Measurements from ENCODE around the gene AGBL5.

Gene AGBL5

DNA sequence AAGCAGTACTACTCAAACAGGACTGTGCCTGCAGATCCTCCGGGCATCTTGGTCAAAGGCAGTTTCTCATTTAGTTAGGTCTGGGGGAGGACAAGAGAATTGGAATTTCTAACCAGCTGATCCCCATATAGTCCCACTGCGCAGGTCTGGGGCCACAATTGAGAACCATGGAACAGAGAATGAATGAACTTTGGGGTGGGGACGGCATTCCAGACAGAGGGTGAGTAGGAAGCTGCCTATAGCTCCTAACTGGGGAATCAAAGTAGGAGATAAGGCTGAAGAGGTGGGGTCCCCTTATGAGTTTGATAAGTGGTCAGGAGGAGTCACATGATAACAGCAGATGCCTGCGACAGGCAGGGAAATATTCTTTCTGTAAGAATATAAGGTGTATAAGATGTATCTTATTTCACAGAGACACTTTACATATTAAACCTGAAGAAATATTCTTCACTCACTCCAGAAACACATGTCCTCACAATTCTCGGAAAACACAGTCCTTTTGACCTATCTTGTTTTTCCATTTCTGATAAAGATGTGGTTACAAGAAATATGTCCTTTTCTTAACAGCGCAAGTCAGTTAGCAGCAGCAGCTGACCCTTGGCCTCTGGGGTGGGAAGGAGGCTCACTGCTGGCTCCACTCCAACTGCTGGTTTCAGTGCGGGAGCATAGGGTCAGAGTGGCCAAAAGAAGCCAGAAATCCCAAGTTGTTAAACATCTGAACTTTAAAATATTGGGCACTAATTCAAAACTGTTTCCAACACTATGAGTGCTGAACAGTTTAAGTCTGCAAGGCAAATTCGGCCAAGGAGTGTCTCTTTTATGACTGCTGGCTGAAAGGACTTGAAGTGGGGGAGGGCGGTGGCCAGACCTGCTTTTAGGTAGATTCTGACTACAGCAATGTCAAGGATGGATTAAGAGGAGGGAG, 31.3 kb upstream of the AGBL5 start:
- H3K9me3 ChIP-seq (ENCODE audit: low read depth, low read length), result no peaks in the 10 kb centered on the region
- H3K9ac ChIP-seq (ENCODE audit: insufficient read length), result peak overlapping the region; percentile 25
- no peak for TF ChIP-seq POLR2AphosphoS5 (IDR thresholded peaks at IDR 0.05; ENCODE audit: borderline replicate concordance, low read depth, low read length)
- TF ChIP-seq FOXP2 (optimal IDR thresholded peaks at IDR 0.05; ENCODE audit: control extremely low read depth, extremely low read length, insufficient read depth), result no peak
- TF ChIP-seq EZH2 (IDR thresholded peaks at IDR 0.05), result no peak
- H3K36me3 ChIP-seq (ENCODE audit: insufficient read depth, low read length), result no peaks in the 10 kb centered on the region
- no peak overlapping the region for H3K4me3 ChIP-seq
- no peak overlapping the region for H3K27ac ChIP-seq
- DNase-seq (ENCODE audit: low read depth, low spot score), result no peak

DNA sequence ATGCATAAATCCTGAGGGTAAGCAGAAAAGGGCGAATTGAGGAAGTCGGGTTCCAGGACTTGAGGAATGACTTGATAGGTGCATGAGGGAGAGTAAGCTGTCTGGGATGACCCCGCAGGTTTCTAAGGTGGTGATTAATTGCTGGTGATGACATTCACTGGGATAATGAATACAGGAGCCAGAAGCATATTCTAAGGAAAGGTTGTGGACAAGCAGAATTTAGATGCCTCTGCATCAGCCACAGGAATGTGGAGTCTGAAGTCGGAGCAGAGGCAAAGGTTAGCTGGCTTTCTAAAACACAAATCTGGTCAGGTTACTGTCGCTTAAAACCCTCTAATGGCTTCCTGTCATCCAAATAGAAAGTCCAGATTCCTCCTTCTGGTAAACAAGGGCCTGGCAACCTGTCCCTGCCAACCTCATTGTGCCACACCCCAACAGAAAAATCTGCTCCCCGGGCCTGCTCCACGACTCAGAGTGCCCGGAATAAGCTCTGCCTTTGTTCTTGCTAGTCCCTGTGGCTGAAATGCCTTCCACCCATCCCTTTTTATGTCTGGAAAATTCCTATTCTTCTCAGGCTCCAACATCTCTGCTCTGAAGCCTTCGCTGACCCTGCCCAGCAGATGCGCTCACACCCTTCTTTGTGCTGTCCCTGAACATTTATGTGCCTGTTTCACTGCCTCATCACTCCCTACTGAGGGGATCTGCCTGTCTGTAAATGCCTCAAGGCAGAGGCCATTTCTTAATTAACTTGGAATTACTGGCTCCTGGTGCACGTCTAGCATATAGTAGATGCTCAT, 30.0 kb upstream of the AGBL5 start:
- Histone ChIP-seq H3K4me3 (no peak overlapping the region), H3K9ac (ENCODE audit: insufficient read length) (no peak overlapping the region), H3K36me3 (ENCODE audit: insufficient read depth, low read length) (no peaks in the 10 kb centered on the region), H3K9me3 (ENCODE audit: low read depth, low read length) (no peaks in the 10 kb centered on the region), H3K27ac (no peak overlapping the region)
- DNase-seq (ENCODE audit: low read depth, low spot score), result no peak
- TF ChIP-seq FOXP2 (optimal IDR thresholded peaks at IDR 0.05; ENCODE audit: control extremely low read depth, extremely low read length, insufficient read depth), result no peak
- TF ChIP-seq POLR2AphosphoS5 (IDR thresholded peaks at IDR 0.05; ENCODE audit: borderline replicate concordance, low read depth, low read length), result no peak
- TF ChIP-seq EZH2 (IDR thresholded peaks at IDR 0.05), result no peak

DNA sequence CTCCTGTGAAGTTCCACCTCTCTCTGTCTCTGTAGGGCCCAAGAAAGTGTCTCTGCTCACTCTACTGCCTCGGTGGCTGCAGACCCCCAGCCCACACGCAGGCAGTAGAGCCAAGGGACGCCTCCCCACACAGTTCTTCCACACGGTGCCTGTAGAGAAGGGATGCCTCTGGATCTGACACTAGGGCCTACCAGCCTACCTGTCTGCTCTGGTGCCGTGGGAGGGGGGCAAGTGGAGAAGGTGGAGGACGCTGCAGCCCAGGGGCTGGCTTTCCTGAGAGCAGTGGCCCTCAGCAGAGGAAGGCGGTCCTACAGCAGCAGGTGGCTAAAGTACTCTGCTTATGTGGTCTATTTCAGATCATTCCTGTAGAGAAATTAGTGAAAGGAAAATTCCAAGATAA, 27.7 kb upstream of the AGBL5 start:
- Histone ChIP-seq H3K9ac (ENCODE audit: insufficient read length) (no peak overlapping the region), H3K4me3 (no peak overlapping the region), H3K27ac (no peak overlapping the region), H3K36me3 (ENCODE audit: insufficient read depth, low read length) (no peaks in the 10 kb centered on the region), H3K9me3 (ENCODE audit: low read depth, low read length) (no peaks in the 10 kb centered on the region)
- DNase-seq (ENCODE audit: low read depth, low spot score), result no peak
- TF ChIP-seq EZH2 (IDR thresholded peaks at IDR 0.05) (no peak), FOXP2 (optimal IDR thresholded peaks at IDR 0.05; ENCODE audit: control extremely low read depth, extremely low read length, insufficient read depth) (no peak), POLR2AphosphoS5 (IDR thresholded peaks at IDR 0.05; ENCODE audit: borderline replicate concordance, low read depth, low read length) (no peak)

DNA sequence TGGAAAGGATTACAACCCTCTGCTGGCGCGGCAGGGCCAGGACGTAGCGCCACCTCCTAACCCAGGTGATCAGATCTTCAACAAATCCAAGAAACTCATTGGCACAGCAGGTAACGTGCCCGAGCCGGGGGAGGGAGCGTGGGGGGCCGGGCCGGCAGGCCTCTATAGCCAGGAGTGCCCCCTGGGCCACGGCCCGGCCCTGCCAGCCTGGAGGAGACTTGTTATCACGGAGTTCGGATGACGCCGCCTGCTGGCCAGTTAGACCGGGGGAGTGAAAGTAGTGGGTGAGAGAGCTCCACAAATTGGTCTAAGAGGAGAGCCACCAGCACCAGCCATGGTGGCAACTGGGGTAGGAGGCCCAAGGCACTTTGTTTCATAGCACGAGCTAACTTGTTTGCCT, 27.3 kb upstream of the AGBL5 start:
- Histone ChIP-seq H3K4me3 (no peak overlapping the region), H3K27ac (no peak overlapping the region), H3K9ac (ENCODE audit: insufficient read length) (no peak overlapping the region), H3K9me3 (ENCODE audit: low read depth, low read length) (no peaks in the 10 kb centered on the region), H3K36me3 (ENCODE audit: insufficient read depth, low read length) (no peaks in the 10 kb centered on the region)
- TF ChIP-seq POLR2AphosphoS5 (IDR thresholded peaks at IDR 0.05; ENCODE audit: borderline replicate concordance, low read depth, low read length) (no peak), EZH2 (IDR thresholded peaks at IDR 0.05) (no peak), FOXP2 (optimal IDR thresholded peaks at IDR 0.05; ENCODE audit: control extremely low read depth, extremely low read length, insufficient read depth) (no peak)
- DNase-seq (ENCODE audit: low read depth, low spot score), result no peak

DNA sequence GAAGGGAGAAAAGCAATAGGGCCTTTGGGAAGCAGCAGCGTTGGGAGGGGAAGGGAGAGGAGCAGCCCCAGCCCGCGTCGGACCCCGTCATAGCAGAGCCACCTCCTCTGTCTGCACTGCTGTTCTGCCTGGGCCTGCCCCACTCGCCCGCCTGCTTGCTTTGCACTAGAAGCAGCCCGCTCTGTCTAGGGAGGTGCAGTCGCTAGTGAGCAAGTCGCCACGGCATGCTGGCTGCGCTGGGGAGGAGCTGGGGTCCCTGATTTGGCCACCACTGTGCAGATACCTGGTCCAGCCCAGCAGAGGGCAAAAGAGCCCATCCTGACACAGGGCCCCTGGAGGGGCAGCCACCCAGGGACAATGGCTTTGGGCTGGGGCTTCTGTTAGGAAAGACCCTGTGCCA, 26.7 kb upstream of the AGBL5 start:
- Histone ChIP-seq H3K36me3 (ENCODE audit: insufficient read depth, low read length) (no peaks in the 10 kb centered on the region), H3K4me3 (no peak overlapping the region), H3K9ac (ENCODE audit: insufficient read length) (no peak overlapping the region), H3K9me3 (ENCODE audit: low read depth, low read length) (no peaks in the 10 kb centered on the region), H3K27ac (no peak overlapping the region)
- TF ChIP-seq POLR2AphosphoS5 (IDR thresholded peaks at IDR 0.05; ENCODE audit: borderline replicate concordance, low read depth, low read length), result no peak
- DNase-seq (ENCODE audit: low read depth, low spot score), result no peak

DNA sequence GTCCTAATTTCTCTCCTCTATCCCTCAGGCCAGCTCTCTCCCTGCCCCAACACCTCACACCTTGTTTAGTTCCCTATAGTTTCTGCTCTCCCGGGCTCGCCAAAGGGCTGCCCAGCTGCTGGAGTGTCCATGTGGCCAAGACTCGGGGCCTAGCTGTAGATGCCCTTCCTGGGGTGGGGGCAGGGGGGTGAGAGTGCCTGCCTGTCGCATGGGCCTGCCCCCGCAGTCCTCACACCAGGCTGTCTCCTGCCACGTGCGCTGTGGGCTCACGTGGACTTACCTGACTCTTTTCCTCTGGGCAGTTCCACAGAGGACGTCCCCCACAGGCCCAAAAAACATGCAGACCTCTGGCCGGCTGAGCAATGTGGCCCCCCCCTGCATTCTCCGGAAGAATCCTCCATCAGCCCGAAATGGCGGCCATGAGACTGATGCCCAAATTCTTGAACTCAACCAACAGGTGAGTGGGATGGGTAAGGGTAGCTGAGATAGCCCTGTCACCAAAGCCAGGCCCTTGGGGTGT, 26.1 kb upstream of the AGBL5 start:
- no peaks in the 10 kb centered on the region for H3K9me3 ChIP-seq (ENCODE audit: low read depth, low read length)
- DNase-seq (ENCODE audit: low read depth, low spot score), result no peak
- H3K27ac ChIP-seq, result no peak overlapping the region
- no peaks in the 10 kb centered on the region for H3K36me3 ChIP-seq (ENCODE audit: insufficient read depth, low read length)
- TF ChIP-seq FOXP2 (optimal IDR thresholded peaks at IDR 0.05; ENCODE audit: control extremely low read depth, extremely low read length, insufficient read depth) (no peak), POLR2AphosphoS5 (IDR thresholded peaks at IDR 0.05; ENCODE audit: borderline replicate concordance, low read depth, low read length) (no peak), EZH2 (IDR thresholded peaks at IDR 0.05) (no peak)
- no peak overlapping the region for H3K9ac ChIP-seq (ENCODE audit: insufficient read length)
- no peak overlapping the region for H3K4me3 ChIP-seq

DNA sequence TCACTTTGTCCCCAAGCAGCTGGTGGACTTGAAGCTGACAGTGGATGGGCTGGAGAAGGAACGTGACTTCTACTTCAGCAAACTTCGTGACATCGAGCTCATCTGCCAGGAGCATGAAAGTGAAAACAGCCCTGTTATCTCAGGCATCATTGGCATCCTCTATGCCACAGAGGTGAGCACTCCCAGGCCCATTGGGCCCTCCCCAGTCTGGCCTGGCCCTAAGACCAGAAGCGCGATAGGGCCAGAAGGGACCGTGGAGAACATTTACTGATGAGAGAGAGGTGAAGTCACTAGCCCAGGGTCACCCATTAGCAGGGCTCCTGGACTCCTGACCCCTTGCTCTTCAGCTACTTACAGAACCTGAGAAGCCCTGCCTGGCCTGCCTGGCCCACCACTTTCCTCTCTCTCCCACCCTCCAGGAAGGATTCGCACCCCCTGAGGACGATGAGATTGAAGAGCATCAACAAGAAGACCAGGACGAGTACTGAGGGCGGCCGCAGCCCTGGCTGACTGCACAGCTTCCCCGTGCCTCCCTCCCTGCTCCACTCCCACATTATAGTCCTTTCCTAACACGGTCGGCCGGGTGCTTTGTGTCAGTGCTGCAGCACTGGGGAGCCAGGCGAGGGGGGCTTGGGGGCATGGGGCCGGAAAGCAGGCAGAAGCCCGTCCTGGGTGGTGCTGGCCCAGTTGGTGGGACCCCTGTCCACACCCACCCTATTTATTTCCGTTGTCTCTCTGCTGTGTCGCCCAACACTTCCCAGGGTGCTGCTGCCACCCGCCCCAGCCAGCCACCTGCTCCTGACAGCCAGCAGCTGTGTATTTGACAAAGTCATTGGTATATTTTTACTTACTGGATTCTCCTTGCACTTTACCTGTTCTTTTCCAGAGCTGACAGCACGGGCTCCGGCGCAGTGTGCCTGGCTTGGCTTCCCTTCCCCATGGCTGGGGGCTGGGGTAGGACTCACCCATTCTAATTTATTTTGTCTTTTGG, 25.3 kb upstream of the AGBL5 start:
- TF ChIP-seq EZH2 (IDR thresholded peaks at IDR 0.05) (no peak), FOXP2 (optimal IDR thresholded peaks at IDR 0.05; ENCODE audit: control extremely low read depth, extremely low read length, insufficient read depth) (no peak), POLR2AphosphoS5 (IDR thresholded peaks at IDR 0.05; ENCODE audit: borderline replicate concordance, low read depth, low read length) (no peak)

More for the DNA sequence above, 25.3 kb upstream of the AGBL5 start:
- no peak overlapping the region for H3K4me3 ChIP-seq
- H3K36me3 ChIP-seq (ENCODE audit: insufficient read depth, low read length), result no peaks in the 10 kb centered on the region
- no peak for DNase-seq (ENCODE audit: low read depth, low spot score)
- H3K9ac ChIP-seq (ENCODE audit: insufficient read length), result no peak overlapping the region
- no peaks in the 10 kb centered on the region for H3K9me3 ChIP-seq (ENCODE audit: low read depth, low read length)
- no peak overlapping the region for H3K27ac ChIP-seq

Measured in SK-N-MC (cell line).